ENCODE measurements around the gene GCFC2.

Gene GCFC2

GRCh38 chr2:75675908-75676307, 34.8 kb downstream of the GCFC2 start:
- no peak for TF ChIP-seq CTCF (IDR thresholded peaks at IDR 0.05)

- no peak for TF ChIP-seq CTCF (IDR thresholded peaks at IDR 0.05)
Observed at GRCh38 chr2:75667884-75668283, 42.8 kb downstream of the GCFC2 start.

- no peak for TF ChIP-seq CTCF (IDR thresholded peaks at IDR 0.05)
Observed at GRCh38 chr2:75666911-75667310, 43.8 kb downstream of the GCFC2 start.

- TF ChIP-seq CTCF (IDR thresholded peaks at IDR 0.05), result no peak
Observed at GRCh38 chr2:75657798-75658197, 52.9 kb downstream of the GCFC2 start.

- TF ChIP-seq CTCF (IDR thresholded peaks at IDR 0.05), result no peak
Observed at GRCh38 chr2:75656563-75656962, 54.2 kb downstream of the GCFC2 start.

- TF ChIP-seq CTCF (IDR thresholded peaks at IDR 0.05), result no peak
Observed at GRCh38 chr2:75655861-75656260, 54.9 kb downstream of the GCFC2 start.

- no peak for TF ChIP-seq CTCF (IDR thresholded peaks at IDR 0.05)
Observed at GRCh38 chr2:75654012-75654411, 56.7 kb downstream of the GCFC2 start.

GRCh38 chr2:75647771-75648170, 62.9 kb downstream of the GCFC2 start:
- TF ChIP-seq CTCF (IDR thresholded peaks at IDR 0.05), result no peak
